HEK293T (cell line): Measurements from ENCODE around the gene MEGF9.

Experiments used
- ARNT ChIP-seq: fragments of 450-650 bp; IDR thresholded peaks from 2 replicates; pipeline ENCODE4 v1.6.1; 2017; ENCODE audit warnings: mild to moderate bottlenecking
- BHLHE40 ChIP-seq: fragments of 450-650 bp; IDR thresholded peaks from 2 replicates; pipeline ENCODE4 v1.6.1; 2016; ENCODE audit warnings: mild to moderate bottlenecking, moderate library complexity, borderline replicate concordance
- ELF4 ChIP-seq: fragments of 450-650 bp; IDR thresholded peaks from 2 replicates; pipeline ENCODE4 v1.6.1; 2017; ENCODE audit warnings: antibody characterized with exemption
- FOXA1 ChIP-seq: fragments of 450-650 bp; IDR thresholded peaks from 2 replicates; pipeline ENCODE4 v1.6.1; 2016; ENCODE audit warnings: mild to moderate bottlenecking
- FOXK2 ChIP-seq: fragments of 450-650 bp; IDR thresholded peaks from 2 replicates; pipeline ENCODE4 v1.6.1; 2016; ENCODE audit warnings: mild to moderate bottlenecking
- FOXM1 ChIP-seq: fragments of 450-650 bp; IDR thresholded peaks from 2 replicates; pipeline ENCODE4 v1.6.1; 2017; ENCODE audit warnings: mild to moderate bottlenecking, borderline replicate concordance
- HDGF ChIP-seq: fragments of 450-650 bp; IDR thresholded peaks from 2 replicates; pipeline ENCODE4 v1.6.1; 2017; ENCODE audit warnings: antibody characterized with exemption, borderline replicate concordance
- LEF1 ChIP-seq: fragments of 450-650 bp; IDR thresholded peaks from 2 replicates; pipeline ENCODE4 v1.6.1; 2017; ENCODE audit warnings: mild to moderate bottlenecking, borderline replicate concordance
- NFRKB ChIP-seq: fragments of 450-650 bp; IDR thresholded peaks from 2 replicates; pipeline ENCODE4 v1.6.1; 2016; ENCODE audit warnings: mild to moderate bottlenecking, moderate library complexity
- SP1 ChIP-seq: fragments of 450-650 bp; IDR thresholded peaks from 2 replicates; pipeline ENCODE4 v1.6.1; 2017
- SUZ12 ChIP-seq: fragments of 450-650 bp; IDR thresholded peaks from 2 replicates; pipeline ENCODE4 v1.6.1; 2016; ENCODE audit warnings: mild to moderate bottlenecking
- TARDBP ChIP-seq: fragments of 450-650 bp; IDR thresholded peaks from 2 replicates; pipeline ENCODE4 v1.6.1; 2016
- ZNF384 ChIP-seq: fragments of 450-650 bp; IDR thresholded peaks from 2 replicates; pipeline ENCODE4 v1.6.1; 2016
- TF ChIP-seq, protein P1 (sequence below): fragments of 450-650 bp; IDR thresholded peaks from 2 replicates; pipeline ENCODE4 v1.6.1; 2016

DNA sequence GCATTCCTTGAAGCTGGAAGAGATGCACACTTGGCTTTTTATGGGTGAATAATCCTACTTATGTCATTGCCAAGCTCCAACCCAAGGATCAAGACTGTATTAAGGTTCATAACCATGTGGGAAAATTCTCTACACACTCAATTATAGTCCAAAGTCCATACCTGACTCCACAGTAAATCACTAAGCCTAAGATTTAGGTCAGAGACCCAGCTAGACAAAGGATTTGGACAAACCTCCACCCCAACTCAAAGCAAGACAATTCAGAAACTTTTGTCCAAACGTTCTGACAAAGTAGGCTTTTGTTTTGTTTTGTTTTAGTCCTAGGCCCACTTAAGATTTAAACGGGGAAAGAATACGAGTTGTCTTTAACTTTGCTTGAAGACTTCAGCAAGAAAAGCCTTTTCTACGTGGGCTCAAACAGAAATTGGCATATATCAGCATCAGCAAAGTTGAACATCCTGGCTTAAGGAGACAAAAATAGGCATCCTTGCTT is 1.7 kb downstream of the MEGF9 start:
- TF ChIP-seq LEF1 (no peak), SUZ12 (no peak), BHLHE40 (no peak), FOXK2 (no peak), NFRKB (no peak), FOXM1 (no peak), ELF4 (no peak), FOXA1 (no peak), SP1 (no peak), TARDBP (no peak), ARNT (no peak), ZNF384 (no peak), HDGF (no peak)
- TF ChIP-seq, protein P1, sequence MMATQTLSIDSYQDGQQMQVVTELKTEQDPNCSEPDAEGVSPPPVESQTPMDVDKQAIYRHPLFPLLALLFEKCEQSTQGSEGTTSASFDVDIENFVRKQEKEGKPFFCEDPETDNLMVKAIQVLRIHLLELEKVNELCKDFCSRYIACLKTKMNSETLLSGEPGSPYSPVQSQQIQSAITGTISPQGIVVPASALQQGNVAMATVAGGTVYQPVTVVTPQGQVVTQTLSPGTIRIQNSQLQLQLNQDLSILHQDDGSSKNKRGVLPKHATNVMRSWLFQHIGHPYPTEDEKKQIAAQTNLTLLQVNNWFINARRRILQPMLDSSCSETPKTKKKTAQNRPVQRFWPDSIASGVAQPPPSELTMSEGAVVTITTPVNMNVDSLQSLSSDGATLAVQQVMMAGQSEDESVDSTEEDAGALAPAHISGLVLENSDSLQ = no peak
